ENCODE measurements around the gene STEAP1B.

STEAP1B gene

GRCh38 chr7:22399091-22399490 is 100.9 kb downstream of the STEAP1B start:
- Histone ChIP-seq H3K79me2 (ENCODE audit: low read length) (no peaks in the 10 kb centered on the region), H3K36me3 (replicated peaks; ENCODE audit: low read depth, low read length) (no peaks in the 10 kb centered on the region), H4K20me1 (ENCODE audit: insufficient read depth, low read length) (no peaks in the 10 kb centered on the region; the same call in 1 of the 2 replicates), H3K27me3 (ENCODE audit: low read depth, low read length) (no peaks in the 10 kb centered on the region), H2AFZ (ENCODE audit: low read depth, low read length) (no peak overlapping the region), H3K9me3 (ENCODE audit: insufficient read depth, low read length) (no peaks in the 10 kb centered on the region), H3K27ac (ENCODE audit: low read length) (no peak overlapping the region), H3K4me3 (ENCODE audit: low read length) (no peak overlapping the region), H3K9ac (ENCODE audit: low read length) (no peak overlapping the region), H3K4me1 (ENCODE audit: low read length) (peaks cover 9% of the 10 kb centered on the region), H3K4me2 (ENCODE audit: low read length) (no peak overlapping the region)
- no peak for TF ChIP-seq CTCF (IDR thresholded peaks at IDR 0.05; ENCODE audit: low read depth, low read length)

GRCh38 chr7:22397981-22398380 is 102.0 kb downstream of the STEAP1B start:
- Histone ChIP-seq H3K27me3 (ENCODE audit: low read depth, low read length) (no peaks in the 10 kb centered on the region), H3K4me3 (ENCODE audit: low read length) (no peak overlapping the region), H4K20me1 (ENCODE audit: insufficient read depth, low read length) (no peaks in the 10 kb centered on the region; the same call in 1 of the 2 replicates), H3K4me1 (ENCODE audit: low read length) (peaks cover 9% of the 10 kb centered on the region), H3K9ac (ENCODE audit: low read length) (no peak overlapping the region), H3K9me3 (ENCODE audit: insufficient read depth, low read length) (no peaks in the 10 kb centered on the region), H3K4me2 (ENCODE audit: low read length) (no peak overlapping the region), H3K36me3 (replicated peaks; ENCODE audit: low read depth, low read length) (no peaks in the 10 kb centered on the region), H3K79me2 (ENCODE audit: low read length) (no peaks in the 10 kb centered on the region), H2AFZ (ENCODE audit: low read depth, low read length) (no peak overlapping the region), H3K27ac (ENCODE audit: low read length) (no peak overlapping the region)
- TF ChIP-seq CTCF (IDR thresholded peaks at IDR 0.05; ENCODE audit: low read depth, low read length) (no peak), EZH2phosphoT487 (IDR thresholded peaks at IDR 0.05; ENCODE audit: low read depth) (no peak)

GRCh38 chr7:22395222-22395621 is 104.8 kb downstream of the STEAP1B start:
- Histone ChIP-seq H3K36me3 (replicated peaks; ENCODE audit: low read depth, low read length) (no peaks in the 10 kb centered on the region), H3K9ac (ENCODE audit: low read length) (no peak overlapping the region), H3K4me1 (ENCODE audit: low read length) (no peaks in the 10 kb centered on the region), H3K27me3 (ENCODE audit: low read depth, low read length) (peaks cover 4% of the 10 kb centered on the region; the same call in 1 of the 2 replicates), H3K4me2 (ENCODE audit: low read length) (no peak overlapping the region), H3K27ac (ENCODE audit: low read length) (no peak overlapping the region), H4K20me1 (ENCODE audit: insufficient read depth, low read length) (peaks cover 3% of the 10 kb centered on the region; the same call in 1 of the 2 replicates), H3K79me2 (ENCODE audit: low read length) (no peaks in the 10 kb centered on the region), H3K4me3 (ENCODE audit: low read length) (no peak overlapping the region), H3K9me3 (ENCODE audit: insufficient read depth, low read length) (no peaks in the 10 kb centered on the region), H2AFZ (ENCODE audit: low read depth, low read length) (no peak overlapping the region)
- TF ChIP-seq CTCF (IDR thresholded peaks at IDR 0.05; ENCODE audit: low read depth, low read length) (no peak), EZH2phosphoT487 (IDR thresholded peaks at IDR 0.05; ENCODE audit: low read depth) (no peak)

GRCh38 chr7:22394739-22395138 is 105.2 kb downstream of the STEAP1B start:
- Histone ChIP-seq H3K27ac (ENCODE audit: low read length) (no peak overlapping the region), H4K20me1 (ENCODE audit: insufficient read depth, low read length) (peaks cover 5% of the 10 kb centered on the region), H3K36me3 (replicated peaks; ENCODE audit: low read depth, low read length) (no peaks in the 10 kb centered on the region), H2AFZ (ENCODE audit: low read depth, low read length) (no peak overlapping the region), H3K4me2 (ENCODE audit: low read length) (no peak overlapping the region), H3K9ac (ENCODE audit: low read length) (no peak overlapping the region), H3K4me3 (ENCODE audit: low read length) (no peak overlapping the region), H3K9me3 (ENCODE audit: insufficient read depth, low read length) (no peaks in the 10 kb centered on the region), H3K4me1 (ENCODE audit: low read length) (no peaks in the 10 kb centered on the region), H3K27me3 (ENCODE audit: low read depth, low read length) (peaks cover 8% of the 10 kb centered on the region; the same call in 1 of the 2 replicates), H3K79me2 (ENCODE audit: low read length) (no peaks in the 10 kb centered on the region)
- TF ChIP-seq EZH2phosphoT487 (IDR thresholded peaks at IDR 0.05; ENCODE audit: low read depth) (no peak), CTCF (IDR thresholded peaks at IDR 0.05; ENCODE audit: low read depth, low read length) (no peak)
